Mesenchymal stem cell (in vitro differentiated cells and primary cell): ENCODE measurements around the gene C1orf35.

Experiments
- DNase-seq: peaks from one replicate; pipeline ENCODE4 v3.0.0-alpha.2; 2013
- H2AFZ ChIP-seq: one replicate; pipeline ENCODE4 v1.6.1; 2013; ENCODE audit warnings: low read depth, mild to moderate bottlenecking, control low read depth, inconsistent platforms, low read length, moderate library complexity
- H2AK5ac ChIP-seq: 2 replicates; pipeline ENCODE4 v1.6.1; 2013; ENCODE audit warnings: low read length, moderate library complexity, mild to moderate bottlenecking, inconsistent platforms; ENCODE audit not compliant: severe bottlenecking
- H2BK120ac ChIP-seq: one replicate; pipeline ENCODE4 v1.6.1; 2013; ENCODE audit warnings: low read depth, mild to moderate bottlenecking, inconsistent platforms, low read length, moderate library complexity
- H2BK12ac ChIP-seq, 2 experiments: one replicate each; pipeline ENCODE4 v1.6.1; 2013; ENCODE audit warnings: inconsistent platforms in 2 of 2, low read length in 2 of 2, mild to moderate bottlenecking in 2 of 2, moderate library complexity in 2 of 2, control low read depth in 1 of 2
- H2BK15ac ChIP-seq: one replicate; pipeline ENCODE4 v1.6.1; 2013; ENCODE audit warnings: mild to moderate bottlenecking, low read depth, inconsistent platforms; ENCODE audit not compliant: poor library complexity, severe bottlenecking
- H2BK5ac ChIP-seq: 2 replicates; pipeline ENCODE4 v1.6.1; 2013; ENCODE audit warnings: low read depth, mild to moderate bottlenecking, low read length, control low read depth, inconsistent platforms; ENCODE audit not compliant: poor library complexity, severe bottlenecking
- H3K14ac ChIP-seq, 2 experiments: one replicate each; pipeline ENCODE4 v1.6.1; 2013; ENCODE audit warnings: inconsistent platforms in 2 of 2, low read length in 2 of 2, control low read depth in 1 of 2, mild to moderate bottlenecking in 1 of 2, moderate library complexity in 1 of 2
- H3K18ac ChIP-seq, 2 experiments: one replicate each; pipeline ENCODE4 v1.6.1; 2013; ENCODE audit warnings: inconsistent platforms in 2 of 2, low read length in 2 of 2, control low read depth in 1 of 2, low read depth in 1 of 2, mild to moderate bottlenecking in 1 of 2
- H3K23ac ChIP-seq, 2 experiments: one replicate each; pipeline ENCODE4 v1.6.1; 2013; ENCODE audit warnings: inconsistent platforms in 2 of 2, low read length in 2 of 2, mild to moderate bottlenecking in 2 of 2, moderate library complexity in 2 of 2, control low read depth in 1 of 2
- H3K27ac ChIP-seq: 2 replicates; pipeline ENCODE4 v1.5.1; 2013; ENCODE audit warnings: mild to moderate bottlenecking, moderate library complexity, low read length, control low read depth, inconsistent platforms; ENCODE audit not compliant: poor library complexity, severe bottlenecking
- H3K27me3 ChIP-seq, 2 experiments: 2 replicates each; pipeline versions ENCODE4 v1.6.1 to v1.7.0; 2013; ENCODE audit warnings: low read length in 2 of 2, mild to moderate bottlenecking in 2 of 2, moderate library complexity in 2 of 2, control low read depth in 1 of 2, inconsistent platforms in 1 of 2; ENCODE audit not compliant: control insufficient read depth in 1 of 2, insufficient read depth in 1 of 2
- H3K36me3 ChIP-seq, 2 experiments: 2 replicates each; pipeline versions ENCODE4 v1.6.1 to v1.7.0; 2013; ENCODE audit warnings: low read length in 2 of 2, control low read depth in 1 of 2, inconsistent platforms in 1 of 2, low read depth in 1 of 2, mild to moderate bottlenecking in 1 of 2; ENCODE audit not compliant: insufficient read depth in 2 of 2, control insufficient read depth in 1 of 2
- H3K4ac ChIP-seq, 2 experiments: one replicate each; pipeline ENCODE4 v1.6.1; 2013; ENCODE audit warnings: inconsistent platforms in 2 of 2, low read length in 2 of 2, mild to moderate bottlenecking in 2 of 2, moderate library complexity in 2 of 2, control low read depth in 1 of 2, low read depth in 1 of 2
- H3K4me1 ChIP-seq: 2 replicates; pipeline ENCODE4 v1.6.1; 2013; ENCODE audit warnings: low read depth, low read length, control low read depth; ENCODE audit not compliant: control insufficient read depth, insufficient read depth
- H3K4me2 ChIP-seq: 2 replicates; pipeline ENCODE4 v1.6.1; 2013; ENCODE audit warnings: low read length, mild to moderate bottlenecking, inconsistent platforms; ENCODE audit not compliant: poor library complexity, severe bottlenecking
- H3K4me3 ChIP-seq, 2 experiments: 2 replicates each; pipeline versions ENCODE4 v1.5.1 to v1.7.0; 2013; ENCODE audit warnings: low read length in 2 of 2, mild to moderate bottlenecking in 2 of 2, control low read depth in 1 of 2, low read depth in 1 of 2; ENCODE audit not compliant: insufficient read depth in 1 of 2
- H3K79me1 ChIP-seq: replicated peaks from 2 replicates; pipeline ENCODE4 v1.6.1; 2013; ENCODE audit warnings: mild to moderate bottlenecking, control low read depth, low read length, inconsistent platforms; ENCODE audit not compliant: poor library complexity, severe bottlenecking
- H3K9ac ChIP-seq: 2 replicates; pipeline ENCODE4 v1.7.0; 2013; ENCODE audit warnings: mild to moderate bottlenecking, low read length, moderate library complexity
- H3K9me3 ChIP-seq: 2 replicates; pipeline ENCODE4 v1.7.0; 2013; ENCODE audit warnings: mild to moderate bottlenecking, low read length; ENCODE audit not compliant: control insufficient read depth
- H4K8ac ChIP-seq: one replicate; pipeline ENCODE4 v1.6.1; 2013; ENCODE audit warnings: inconsistent platforms, mild to moderate bottlenecking, low read length, moderate library complexity
- H4K91ac ChIP-seq: one replicate; pipeline ENCODE4 v1.6.1; 2013; ENCODE audit warnings: mild to moderate bottlenecking, low read length, inconsistent platforms
- WGBS: methylation state at CpG from one replicate; pipeline ENCODE4 v1.1.7; 2013; ENCODE audit warnings: mixed read lengths; 5-methylcytosine and 5-hydroxymethylcytosine counted together

The C1orf35 gene

DNA sequence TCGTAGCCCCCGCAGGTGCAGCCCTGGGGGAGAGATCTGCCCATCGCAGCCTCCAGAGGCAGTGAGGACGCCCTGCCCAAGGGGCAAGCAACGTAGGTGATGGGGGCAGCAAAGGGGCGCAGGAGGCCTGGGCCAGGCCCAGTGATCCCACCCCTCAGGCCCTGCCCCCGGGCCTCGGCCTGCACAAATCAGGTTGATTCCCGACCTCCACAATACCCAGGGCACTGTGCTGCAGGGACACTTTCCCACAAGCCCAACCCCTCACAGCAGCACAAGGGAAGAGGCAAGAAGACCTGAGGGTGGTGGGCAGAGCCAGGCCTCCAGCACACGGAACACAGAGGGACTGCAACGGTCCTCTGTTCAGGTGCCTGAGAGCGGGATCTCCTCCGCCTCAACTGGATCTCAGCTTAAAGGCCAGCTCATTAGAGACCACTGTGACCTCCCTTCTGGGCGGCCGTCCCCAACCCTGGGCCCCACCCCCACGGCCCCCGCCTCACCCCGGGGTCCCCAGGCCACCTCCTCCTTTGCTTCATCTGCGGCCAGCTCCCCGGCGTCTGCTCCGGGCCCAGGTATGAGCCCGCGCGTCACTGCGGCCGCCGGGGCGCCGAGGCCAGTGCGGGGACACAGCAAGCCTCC lies 21.4 kb downstream of the C1orf35 start:
- 15% methylated on average over 27 of the region's 31 CpGs for WGBS
- peaks cover 23% of the 10 kb centered on the region for H3K79me1 ChIP-seq
- H2BK12ac ChIP-seq: peak overlapping the region in 1 of 2 experiments; percentile 49

DNA sequence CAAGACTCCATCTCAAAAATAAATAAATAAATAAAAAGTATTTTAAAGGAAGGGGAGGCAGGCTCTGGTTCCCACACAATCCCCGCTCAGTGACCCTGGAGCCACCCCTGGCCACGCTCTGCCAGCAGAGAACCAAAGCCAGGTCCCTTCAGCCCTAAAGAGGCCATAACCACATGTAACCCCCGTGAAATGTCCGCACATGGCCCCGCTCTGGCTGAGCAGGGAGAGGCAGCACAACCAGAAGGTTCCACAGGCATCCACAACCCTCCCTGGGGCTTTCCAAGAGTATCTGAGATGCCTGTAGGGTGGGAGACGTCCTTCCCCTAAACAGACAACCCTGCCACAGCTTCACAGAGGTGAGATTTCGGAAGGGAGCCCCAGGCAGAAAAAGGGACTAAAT lies 22.0 kb downstream of the C1orf35 start:
- Histone ChIP-seq H3K14ac (no peak overlapping the region), H3K4me3 (peak overlapping the region in 1 of 2 experiments; percentile 96), H3K9ac (peak overlapping the region; percentile 99), H3K18ac (no peak overlapping the region), H2AFZ (no peak overlapping the region), H2AK5ac (no peak overlapping the region), H3K9me3 (no peaks in the 10 kb centered on the region), H3K23ac (no peak overlapping the region), H3K79me1 (peaks cover 23% of the 10 kb centered on the region), H2BK12ac (no peak overlapping the region), H3K27ac (no peak overlapping the region), H4K91ac (no peak overlapping the region), H3K36me3 (peaks cover 6 to 9% of the 10 kb centered on the region in 2 experiments), H2BK120ac (no peak overlapping the region), H3K4ac (no peak overlapping the region), H2BK5ac (no peak overlapping the region), H3K4me1 (peaks cover 28% of the 10 kb centered on the region), H2BK15ac (no peak overlapping the region), H3K27me3 (no peaks in the 10 kb centered on the region), H4K8ac (no peak overlapping the region), H3K4me2 (peak overlapping the region; percentile 96)
- WGBS: 93% methylated on average over 6 of the region's 7 CpGs
- DNase-seq: no peak

More for the DNA sequence above, 21.4 kb downstream of the C1orf35 start:
- peak overlapping the region; percentile 67 to 89 for H3K14ac ChIP-seq
- no peaks in the 10 kb centered on the region for H3K9me3 ChIP-seq
- H3K4me2 ChIP-seq: peak overlapping the region; percentile 96
- peak overlapping the region; percentile 55 for H2BK120ac ChIP-seq
- peak overlapping the region; percentile 90 to 94 for H3K4ac ChIP-seq
- H2BK15ac ChIP-seq: peak overlapping the region; percentile 50
- H3K18ac ChIP-seq: peak overlapping the region; percentile 87 to 94
- H3K36me3 ChIP-seq: peaks cover 9% of the 10 kb centered on the region in 2 experiments
- H3K27me3 ChIP-seq: no peaks in the 10 kb centered on the region
- H3K23ac ChIP-seq: peak overlapping the region in 1 of 2 experiments; percentile 75
- H2AFZ ChIP-seq: peak overlapping the region; percentile 48
- H2BK5ac ChIP-seq: no peak overlapping the region
- no peak overlapping the region for H2AK5ac ChIP-seq
- H3K4me3 ChIP-seq: peak overlapping the region; percentile 81 to 96
- peak overlapping the region; percentile 99 for H3K9ac ChIP-seq
- peak; percentile 21 for DNase-seq
- peaks cover 30% of the 10 kb centered on the region for H3K4me1 ChIP-seq
- H4K8ac ChIP-seq: peak overlapping the region; percentile 92
- peak overlapping the region; percentile 87 for H4K91ac ChIP-seq
- no peak overlapping the region for H3K27ac ChIP-seq

DNA sequence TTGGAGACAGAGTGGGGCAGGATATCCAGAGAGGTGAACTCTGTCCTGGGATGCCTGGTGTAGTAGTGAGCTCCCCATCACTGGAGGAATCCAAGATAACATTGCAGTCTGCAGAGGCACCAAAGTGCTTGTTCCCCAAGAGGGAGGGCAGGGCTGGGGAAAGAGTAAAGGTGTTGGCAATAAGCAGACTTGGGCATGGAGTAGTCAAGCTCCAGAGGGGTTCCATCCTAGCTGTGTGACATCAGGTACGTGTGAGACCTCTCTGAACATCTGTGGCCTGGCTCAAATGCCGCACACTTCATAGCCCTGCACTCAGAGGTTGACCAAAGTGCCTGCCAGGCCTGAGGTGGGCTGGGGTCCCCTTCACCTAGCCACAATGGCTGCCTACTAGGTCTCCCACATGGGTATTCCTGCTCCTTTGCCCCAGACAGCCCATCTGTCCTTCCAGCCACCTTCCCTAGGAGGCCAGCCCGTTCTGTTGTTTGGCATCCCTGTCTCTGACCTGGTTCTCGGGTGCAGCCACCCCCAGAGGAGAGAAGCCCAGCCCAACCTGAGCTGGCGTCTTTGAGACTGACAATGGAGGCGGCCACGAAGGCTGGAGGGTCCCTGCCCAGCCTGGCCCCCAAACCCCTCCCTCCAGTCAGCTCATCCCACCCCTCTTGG lies 23.4 kb downstream of the C1orf35 start:
- H2AK5ac ChIP-seq: no peak overlapping the region
- 95% methylated on average over 7 of the region's 7 CpGs for WGBS
- no peak overlapping the region for H4K91ac ChIP-seq
- H2BK15ac ChIP-seq: no peak overlapping the region
- H3K23ac ChIP-seq: peak overlapping the region in 1 of 2 experiments; percentile 24
- H3K4me2 ChIP-seq: no peak overlapping the region
- H3K79me1 ChIP-seq: peaks cover 23% of the 10 kb centered on the region
- H2AFZ ChIP-seq: no peak overlapping the region
- H3K9me3 ChIP-seq: no peaks in the 10 kb centered on the region
- no peak overlapping the region for H3K18ac ChIP-seq
- H3K27me3 ChIP-seq: peaks cover 5 to 8% of the 10 kb centered on the region in 2 experiments
- H2BK120ac ChIP-seq: no peak overlapping the region
- peaks cover 17% of the 10 kb centered on the region for H3K4me1 ChIP-seq
- H3K4me3 ChIP-seq: no peak overlapping the region
- H2BK5ac ChIP-seq: no peak overlapping the region
- no peak overlapping the region for H4K8ac ChIP-seq
- H3K36me3 ChIP-seq: peaks cover under 1 to 9% of the 10 kb centered on the region in 2 experiments
- H3K14ac ChIP-seq: no peak overlapping the region
- no peak overlapping the region for H3K27ac ChIP-seq
- no peak overlapping the region for H3K9ac ChIP-seq
- H3K4ac ChIP-seq: no peak overlapping the region
- DNase-seq: no peak
- no peak overlapping the region for H2BK12ac ChIP-seq

DNA sequence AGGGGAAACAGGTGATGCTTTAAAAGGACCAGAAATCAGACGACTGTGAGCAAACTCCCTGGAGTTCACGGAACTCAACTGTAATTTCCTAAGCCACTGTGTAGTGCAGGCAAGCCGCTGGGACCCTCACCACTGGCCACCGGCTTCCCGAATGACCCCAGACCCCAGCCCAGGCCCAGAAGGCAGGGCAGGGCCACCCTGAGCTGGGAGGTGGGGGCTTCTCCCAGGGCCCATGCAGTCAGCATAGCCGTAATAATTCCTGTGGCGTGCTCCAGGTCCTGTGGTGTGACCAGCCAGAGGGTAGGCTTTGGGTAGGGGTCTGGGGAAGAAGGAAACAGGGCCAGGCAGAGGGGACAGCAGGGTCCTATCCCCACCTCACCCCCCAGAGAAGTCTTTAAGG lies 24.1 kb downstream of the C1orf35 start:
- Histone ChIP-seq H3K4me3 (no peak overlapping the region), H2BK120ac (no peak overlapping the region), H2AK5ac (no peak overlapping the region), H3K18ac (no peak overlapping the region), H4K8ac (no peak overlapping the region), H2BK15ac (no peak overlapping the region), H2BK12ac (no peak overlapping the region), H3K4me2 (no peak overlapping the region), H2BK5ac (no peak overlapping the region), H3K9ac (no peak overlapping the region), H3K14ac (no peak overlapping the region), H3K27me3 (peaks cover 5 to 14% of the 10 kb centered on the region in 2 experiments), H4K91ac (no peak overlapping the region), H3K79me1 (peaks cover 23% of the 10 kb centered on the region), H3K4ac (no peak overlapping the region), H3K36me3 (peaks cover 0 to 9% of the 10 kb centered on the region in 2 experiments), H3K27ac (no peak overlapping the region), H3K9me3 (no peaks in the 10 kb centered on the region), H3K23ac (no peak overlapping the region), H2AFZ (peak overlapping the region; percentile 32), H3K4me1 (peaks cover 17% of the 10 kb centered on the region)
- no peak for DNase-seq
- 86% methylated on average over 6 of the region's 7 CpGs for WGBS
